ENCODE measurements around the gene RYR3. TPM values are rescaled to one million over a fixed set of nuclear protein-coding genes. Genes with fewer than 3 reads are reported as not detected.
A peak's percentile ranks its signal among the peaks of the same experiment; 100 is the strongest.

The RYR3 gene
- total RNA-seq, 4 donors from 2014 or later: 3.7 to 7.2 (median 4.5) TPM

DNA sequence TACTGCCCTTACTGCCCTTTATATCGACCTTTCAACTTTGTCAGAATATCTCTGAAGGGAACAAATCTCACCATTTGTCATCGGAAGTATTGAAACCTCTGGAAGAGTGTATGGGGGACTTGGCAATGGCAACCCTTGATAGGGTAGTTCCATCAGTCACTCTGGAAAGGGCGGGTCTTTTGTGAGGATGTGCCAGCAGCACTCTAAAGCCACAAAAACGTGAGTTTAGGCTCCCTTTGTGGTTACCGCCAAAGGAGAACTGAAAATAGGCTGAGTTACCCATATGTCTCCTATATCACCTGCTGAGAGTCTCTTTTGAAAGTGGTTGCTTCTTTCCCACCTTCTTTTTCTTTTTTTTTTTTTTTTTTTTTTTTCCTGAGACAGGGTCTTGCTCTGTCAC, 360.7 kb downstream of the RYR3 start:
- no peaks in the 10 kb centered on the region for H3K27me3 ChIP-seq
- H3K9me3 ChIP-seq: no peaks in the 10 kb centered on the region
- peaks cover 0 to 9% (median 0%) of the 10 kb centered on the region in 4 donors for H3K36me3 ChIP-seq
- no peak overlapping the region for H3K27ac ChIP-seq (replicated peaks in 1 of 4)
- H3K4me3 ChIP-seq: no peak overlapping the region
- 83% methylated on average over 5 of the region's 5 CpGs for WGBS
- TF ChIP-seq, protein P1, sequence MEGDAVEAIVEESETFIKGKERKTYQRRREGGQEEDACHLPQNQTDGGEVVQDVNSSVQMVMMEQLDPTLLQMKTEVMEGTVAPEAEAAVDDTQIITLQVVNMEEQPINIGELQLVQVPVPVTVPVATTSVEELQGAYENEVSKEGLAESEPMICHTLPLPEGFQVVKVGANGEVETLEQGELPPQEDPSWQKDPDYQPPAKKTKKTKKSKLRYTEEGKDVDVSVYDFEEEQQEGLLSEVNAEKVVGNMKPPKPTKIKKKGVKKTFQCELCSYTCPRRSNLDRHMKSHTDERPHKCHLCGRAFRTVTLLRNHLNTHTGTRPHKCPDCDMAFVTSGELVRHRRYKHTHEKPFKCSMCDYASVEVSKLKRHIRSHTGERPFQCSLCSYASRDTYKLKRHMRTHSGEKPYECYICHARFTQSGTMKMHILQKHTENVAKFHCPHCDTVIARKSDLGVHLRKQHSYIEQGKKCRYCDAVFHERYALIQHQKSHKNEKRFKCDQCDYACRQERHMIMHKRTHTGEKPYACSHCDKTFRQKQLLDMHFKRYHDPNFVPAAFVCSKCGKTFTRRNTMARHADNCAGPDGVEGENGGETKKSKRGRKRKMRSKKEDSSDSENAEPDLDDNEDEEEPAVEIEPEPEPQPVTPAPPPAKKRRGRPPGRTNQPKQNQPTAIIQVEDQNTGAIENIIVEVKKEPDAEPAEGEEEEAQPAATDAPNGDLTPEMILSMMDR (IDR thresholded peaks at IDR 0.05): no peak
- TF ChIP-seq EP300 (IDR thresholded peaks at IDR 0.05) (no peak), POLR2A (IDR thresholded peaks at IDR 0.05; ENCODE audit: low read depth) (no peak), POLR2AphosphoS5 (IDR thresholded peaks at IDR 0.05) (no peak)
- intact Hi-C loops (cut with DNase I): no loop called here
- no peaks in the 10 kb centered on the region for H3K4me1 ChIP-seq
- DNase-seq (ENCODE audit: extremely low spot score): no peak

DNA sequence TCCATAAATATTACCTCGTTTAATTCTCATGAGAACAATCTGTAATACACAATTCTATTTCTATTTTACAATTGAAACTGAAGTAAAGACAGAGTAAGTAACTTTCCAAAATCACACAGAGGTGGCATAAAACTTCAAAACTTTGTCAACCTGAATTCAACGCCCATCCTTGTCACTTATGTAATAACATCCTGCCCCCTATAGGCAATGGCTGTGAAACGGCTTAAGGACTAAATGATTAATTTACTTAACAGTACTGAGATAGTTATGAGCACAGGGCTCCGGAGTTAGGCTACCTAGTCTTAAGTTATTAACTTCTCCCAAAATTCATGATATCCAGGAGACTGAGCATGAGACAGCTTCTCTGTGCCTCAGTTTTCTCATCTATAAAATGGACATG, 364.5 kb downstream of the RYR3 start:
- no peaks in the 10 kb centered on the region for H3K27me3 ChIP-seq
- intact Hi-C loops (cut with DNase I): no loop called here
- 35% methylated on average over 4 of the region's 4 CpGs for WGBS
- H3K4me1 ChIP-seq: no peaks in the 10 kb centered on the region
- H3K27ac ChIP-seq (replicated peaks in 1 of 4): no peak overlapping the region
- TF ChIP-seq, protein P1 (IDR thresholded peaks at IDR 0.05): peak in 2 of 3 experiments; percentile 15
- TF ChIP-seq EP300 (IDR thresholded peaks at IDR 0.05): no peak
- no peak for TF ChIP-seq POLR2AphosphoS5 (IDR thresholded peaks at IDR 0.05)
- no peak for DNase-seq (ENCODE audit: extremely low spot score)
- H3K36me3 ChIP-seq: peaks cover 0 to 8% (median 0%) of the 10 kb centered on the region in 4 donors
- no peaks in the 10 kb centered on the region for H3K9me3 ChIP-seq
- H3K4me3 ChIP-seq: no peak overlapping the region

DNA sequence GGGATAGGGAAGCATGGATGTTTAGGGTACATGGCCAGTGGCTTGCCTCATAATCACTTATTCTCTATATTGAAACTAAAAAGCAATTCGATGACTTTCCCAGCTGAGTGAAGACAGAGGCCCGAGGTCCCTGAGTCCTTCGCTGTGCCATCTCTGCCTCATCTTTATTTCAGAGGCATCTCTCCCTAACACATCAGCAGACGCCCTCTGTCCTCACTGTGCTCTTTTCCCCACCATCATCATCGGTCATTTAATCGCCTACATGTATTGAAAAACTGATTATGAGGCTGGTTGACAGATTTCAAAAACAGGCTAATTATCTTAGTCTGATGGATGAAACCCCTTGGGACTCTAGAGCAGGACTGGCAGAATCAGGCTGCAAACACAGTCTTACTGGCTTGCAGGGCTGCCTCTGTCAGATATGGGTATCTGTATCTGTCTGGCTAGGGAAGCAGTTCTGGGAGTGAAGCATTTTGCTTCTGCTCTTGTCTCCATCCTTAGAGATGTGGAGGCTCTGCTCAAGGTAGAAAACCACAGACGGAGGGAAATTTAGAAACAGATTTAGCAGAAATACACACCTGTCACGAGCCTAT, 366.6 kb downstream of the RYR3 start:
- intact Hi-C loops (cut with DNase I): no loop called here
- no peaks in the 10 kb centered on the region for H3K36me3 ChIP-seq
- no peaks in the 10 kb centered on the region for H3K27me3 ChIP-seq
- H3K4me1 ChIP-seq: no peaks in the 10 kb centered on the region
- no peaks in the 10 kb centered on the region for H3K9me3 ChIP-seq
- WGBS: 89% methylated on average over 8 of the region's 8 CpGs
- DNase-seq (ENCODE audit: extremely low spot score): no peak
- TF ChIP-seq, protein P1 (IDR thresholded peaks at IDR 0.05): no peak
- TF ChIP-seq POLR2A (IDR thresholded peaks at IDR 0.05; ENCODE audit: low read depth) (no peak), POLR2AphosphoS5 (IDR thresholded peaks at IDR 0.05) (no peak), EP300 (IDR thresholded peaks at IDR 0.05) (no peak)
- H3K27ac ChIP-seq (replicated peaks in 1 of 4): no peak overlapping the region
- H3K4me3 ChIP-seq: no peak overlapping the region

DNA sequence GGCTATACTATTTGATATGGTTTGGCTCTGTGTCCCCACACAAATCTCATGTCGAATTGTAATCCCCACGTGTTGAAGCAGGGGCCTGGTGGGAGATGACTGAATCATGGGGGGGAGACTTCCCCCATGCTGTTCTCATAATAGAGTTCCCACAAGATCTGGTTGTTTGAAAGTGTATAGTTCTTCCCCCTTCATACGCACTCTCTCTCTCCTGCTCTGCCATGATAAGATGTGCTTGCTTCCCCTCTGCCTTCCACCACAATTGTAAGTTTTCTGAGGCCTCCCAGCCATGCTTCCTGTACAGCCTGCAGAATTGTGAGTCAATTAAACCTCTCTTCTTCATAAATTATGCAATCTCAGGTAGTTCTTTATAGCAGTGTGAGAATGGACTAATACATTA, 367.4 kb downstream of the RYR3 start:
- intact Hi-C loops (cut with DNase I): no loop called here
- no peak for DNase-seq (ENCODE audit: extremely low spot score)
- WGBS: 67% methylated on average over 3 of the region's 3 CpGs
- no peaks in the 10 kb centered on the region for H3K36me3 ChIP-seq
- no peak overlapping the region for H3K4me3 ChIP-seq
- no peak for TF ChIP-seq EP300 (IDR thresholded peaks at IDR 0.05)
- TF ChIP-seq, protein P1 (IDR thresholded peaks at IDR 0.05): no peak
- TF ChIP-seq POLR2AphosphoS5 (IDR thresholded peaks at IDR 0.05): no peak
- TF ChIP-seq POLR2A (IDR thresholded peaks at IDR 0.05; ENCODE audit: low read depth): no peak
- no peaks in the 10 kb centered on the region for H3K9me3 ChIP-seq
- H3K27me3 ChIP-seq: no peaks in the 10 kb centered on the region
- no peak overlapping the region for H3K27ac ChIP-seq (replicated peaks in 1 of 4)
- H3K4me1 ChIP-seq: no peaks in the 10 kb centered on the region

DNA sequence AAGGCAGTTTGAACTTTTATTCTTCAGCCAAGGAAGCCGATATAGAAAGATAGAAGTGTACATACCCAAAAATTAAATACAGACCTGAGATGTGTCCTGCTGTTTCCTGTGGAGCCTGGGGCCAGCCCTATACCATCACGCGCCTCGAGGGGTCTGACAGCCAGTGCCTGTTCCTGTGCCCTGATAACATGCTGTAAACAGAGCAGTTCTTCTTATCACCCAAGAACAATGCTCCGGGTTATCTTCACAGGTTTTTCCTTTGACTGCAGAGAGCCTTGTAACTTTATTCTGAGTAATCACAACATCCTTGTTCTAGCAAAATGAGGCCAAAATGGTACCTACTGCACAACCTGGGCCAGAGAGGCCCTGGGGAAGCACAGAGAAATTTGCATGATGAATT, 367.8 kb downstream of the RYR3 start:
- intact Hi-C loops (cut with DNase I): no loop called here
- Histone ChIP-seq H3K9me3 (no peaks in the 10 kb centered on the region), H3K36me3 (peaks cover 0 to 3% (median 0%) of the 10 kb centered on the region in 4 donors), H3K27ac (replicated peaks in 1 of 4) (no peak overlapping the region), H3K4me3 (no peak overlapping the region), H3K27me3 (no peaks in the 10 kb centered on the region), H3K4me1 (no peaks in the 10 kb centered on the region)
- no peak for DNase-seq (ENCODE audit: extremely low spot score)
- no peak for TF ChIP-seq POLR2A (IDR thresholded peaks at IDR 0.05; ENCODE audit: low read depth)
- TF ChIP-seq POLR2AphosphoS5 (IDR thresholded peaks at IDR 0.05): no peak
- TF ChIP-seq, protein P1 (IDR thresholded peaks at IDR 0.05): no peak
- no peak for TF ChIP-seq EP300 (IDR thresholded peaks at IDR 0.05)
- 62% methylated on average over 4 of the region's 5 CpGs for WGBS

Measured in esophagus muscularis mucosa (tissue), 4 donors.